Immature natural killer cell (primary cell): ENCODE results near the gene ZNF597. TPM values are rescaled to one million over a fixed set of nuclear protein-coding genes. Genes with fewer than 3 reads are reported as not detected.
A peak's percentile ranks its signal among the peaks of the same experiment; 100 is the strongest.

Experiments
- DNase-seq, 3 donors: peaks; one replicate each; pipeline ENCODE4 v3.0.0; 2022; ENCODE audit warnings: mixed read lengths in 1 of 3
- H3K27ac Mint-ChIP-seq, 6 donors: one replicate each; pipeline ENCODE4 v1.8.0; 2020; ENCODE audit warnings: mixed read lengths in 6 of 6, mild to moderate bottlenecking in 5 of 6, inconsistent platforms in 4 of 6, moderate library complexity in 3 of 6
- H3K27me3 Mint-ChIP-seq, 3 donors: one replicate each; pipeline ENCODE4 v1.8.0; 2020 to 2021; ENCODE audit warnings: low read depth in 3 of 3, mild to moderate bottlenecking in 3 of 3, mixed read lengths in 3 of 3, moderate library complexity in 3 of 3, inconsistent platforms in 1 of 3
- H3K36me3 Mint-ChIP-seq, 3 donors: one replicate each; pipeline ENCODE4 v1.8.0; 2020; ENCODE audit warnings: mixed read lengths in 3 of 3, inconsistent platforms in 2 of 3, mild to moderate bottlenecking in 2 of 3
- H3K4me1 Mint-ChIP-seq, 2 donors: one replicate each; pipeline ENCODE4 v1.8.0; 2020; ENCODE audit warnings: inconsistent platforms in 2 of 2, mild to moderate bottlenecking in 2 of 2, mixed read lengths in 2 of 2, moderate library complexity in 1 of 2
- H3K4me3 Mint-ChIP-seq, 5 donors: one replicate each; pipeline ENCODE4 v1.8.0; 2020; ENCODE audit warnings: mild to moderate bottlenecking in 5 of 5, mixed read lengths in 5 of 5, inconsistent platforms in 3 of 5, moderate library complexity in 3 of 5
- H3K9me3 Mint-ChIP-seq, 6 donors: one replicate each; pipeline ENCODE4 v1.8.0; 2020; ENCODE audit warnings: mild to moderate bottlenecking in 6 of 6, mixed read lengths in 6 of 6, inconsistent platforms in 4 of 6, moderate library complexity in 3 of 6
- polyA plus RNA-seq, 3 donors: library from polyadenylated mRNA; unstranded; fragments of 300-500 nt; fragmentation: Illumina TruSeq; gene quantifications; one replicate each; pipeline ENCODE4 v1.2.3, GENCODE V29; 2021

Gene ZNF597
- polyA plus RNA-seq, 3 donors from 2014 or later: 0.37 to 1.7 (median 1.2) TPM

- DNase-seq: no peak
- H3K4me3 Mint-ChIP-seq: peak overlapping the region; percentile 86 to 95 (median 92)
- peaks cover 0 to 2% (median 2%) of the 10 kb centered on the region in 3 donors for H3K27me3 Mint-ChIP-seq
- H3K4me1 Mint-ChIP-seq: peaks cover 56 to 81% of the 10 kb centered on the region in 2 donors
- peak overlapping the region; percentile 73 to 93 (median 80) for H3K27ac Mint-ChIP-seq
- H3K9me3 Mint-ChIP-seq: peaks cover 0 to 3% (median under 1%) of the 10 kb centered on the region in 6 donors
- peaks cover 20 to 43% (median 43%) of the 10 kb centered on the region in 3 donors for H3K36me3 Mint-ChIP-seq
Measured at GRCh38 chr16:3400446-3400778, 42.9 kb downstream of the ZNF597 start.

- Mint-ChIP-seq H3K36me3 (peaks cover 60 to 77% (median 72%) of the 10 kb centered on the region in 3 donors), H3K4me3 (no peak overlapping the region), H3K9me3 (peaks cover 21 to 48% (median 27%) of the 10 kb centered on the region in 6 donors), H3K27me3 (peaks cover 0 to 3% (median 0%) of the 10 kb centered on the region in 3 donors), H3K4me1 (peaks cover 8 to 12% of the 10 kb centered on the region in 2 donors), H3K27ac (peak overlapping the region in 1 of 6 donors; percentile 9)
- no peak for DNase-seq
Measured at GRCh38 chr16:3389663-3390338, 53.5 kb downstream of the ZNF597 start.

- Mint-ChIP-seq H3K36me3 (peaks cover 62 to 78% (median 75%) of the 10 kb centered on the region in 3 donors), H3K4me3 (no peak overlapping the region), H3K27ac (no peak overlapping the region), H3K27me3 (peaks cover 0 to 3% (median 0%) of the 10 kb centered on the region in 3 donors), H3K9me3 (peaks cover 32 to 63% (median 41%) of the 10 kb centered on the region in 6 donors), H3K4me1 (peaks cover 2 to 4% of the 10 kb centered on the region in 2 donors)
- no peak for DNase-seq
Measured at GRCh38 chr16:3388325-3388724, 55.0 kb downstream of the ZNF597 start.

- H3K9me3 Mint-ChIP-seq: peaks cover 63 to 94% (median 87%) of the 10 kb centered on the region in 6 donors
Measured at GRCh38 chr16:3383045-3383448, 60.3 kb downstream of the ZNF597 start.

More at GRCh38 chr16:3383045-3383448, 60.3 kb downstream of the ZNF597 start:
- peaks cover 62 to 77% (median 73%) of the 10 kb centered on the region in 3 donors for H3K36me3 Mint-ChIP-seq
- no peak overlapping the region for H3K27ac Mint-ChIP-seq
- no peak for DNase-seq
- no peaks in the 10 kb centered on the region for H3K4me1 Mint-ChIP-seq
- peaks cover 0 to 3% (median 2%) of the 10 kb centered on the region in 3 donors for H3K27me3 Mint-ChIP-seq
- H3K4me3 Mint-ChIP-seq: no peak overlapping the region

Other genes starting within 250 kb of the ZNF597 start
- gene ZNF200, start 208.3 kb downstream of the ZNF597 start, polyA plus RNA-seq: 10 to 100 TPM in 1 of 3 donors, 1 to 10 TPM in 2; 6.2 to 14.5 (median 9.8) TPM
- gene MEFV, start 186.9 kb downstream of the ZNF597 start, polyA plus RNA-seq: under 1 TPM in 2 of 3 donors, not detected in 1; 0.32 to 0.46 TPM
- gene ZNF263, start 160.0 kb downstream of the ZNF597 start, polyA plus RNA-seq: 10 to 100 TPM; 38.2 to 51.0 (median 42.9) TPM
- 1 to 10 TPM; 2.9 to 4.6 (median 3.9) TPM for gene TIGD7, start 138.1 kb downstream of the ZNF597 start, polyA plus RNA-seq
- gene ZNF75A, start 138.0 kb downstream of the ZNF597 start, polyA plus RNA-seq: 10 to 100 TPM; 10.8 to 24.9 (median 20.2) TPM
- under 1 TPM in 1 of 3 donors, not detected in 2; 0.34 TPM for gene OR2C1, start 87.6 kb downstream of the ZNF597 start, polyA plus RNA-seq
- 10 to 100 TPM in 1 of 3 donors, 1 to 10 TPM in 2; 7.9 to 16.1 (median 8.1) TPM for gene ZSCAN32, start 42.5 kb downstream of the ZNF597 start, polyA plus RNA-seq
- 10 to 100 TPM in 1 of 3 donors, 1 to 10 TPM in 2; 4.7 to 19.4 (median 8.5) TPM for gene ZNF174, start 42.3 kb downstream of the ZNF597 start, polyA plus RNA-seq
- 10 to 100 TPM; 19.1 to 64.9 (median 26.2) TPM for gene NAA60, start 176 bp upstream of the ZNF597 start, polyA plus RNA-seq
- gene C16orf90, start 52.0 kb upstream of the ZNF597 start, polyA plus RNA-seq: not detected
- 10 to 100 TPM in 2 of 3 donors, 1 to 10 TPM in 1; 4.7 to 16.6 (median 10.3) TPM for gene CLUAP1, start 57.5 kb upstream of the ZNF597 start, polyA plus RNA-seq
- 10 to 100 TPM; 18.3 to 68.0 (median 24.9) TPM for gene NLRC3, start 133.9 kb upstream of the ZNF597 start, polyA plus RNA-seq
- gene SLX4, start 168.1 kb upstream of the ZNF597 start, polyA plus RNA-seq: 1 to 10 TPM in 1 of 3 donors, under 1 TPM in 1, not detected in 1; 0.43 to 1.8 TPM
- gene DNASE1, start 211.2 kb upstream of the ZNF597 start, polyA plus RNA-seq: 1 to 10 TPM in 2 of 3 donors, under 1 TPM in 1; 0.60 to 9.0 (median 3.5) TPM